Ishikawa (cell line): Measurements from ENCODE around the gene CBX8.

Source experiments
- REST ChIP-seq: IDR thresholded peaks from 2 replicates; pipeline ENCODE4 v1.6.1; 2012; ENCODE audit warnings: low read depth, mild to moderate bottlenecking
- TCF12 ChIP-seq: IDR thresholded peaks from 2 replicates; pipeline ENCODE4 v1.6.1; 2012; ENCODE audit warnings: low read depth

GRCh38 chr17:79832218-79833109, 35.6 kb upstream of the CBX8 start:
- no peak for TF ChIP-seq REST
- TF ChIP-seq TCF12, result peak; percentile 73; the same call in 1 of the 2 replicates
